Erythroblast (primary cell): ENCODE results near the gene STRIP1.

ENCODE experiments used
- GATA1 ChIP-seq: IDR thresholded peaks from 2 replicates; pipeline ENCODE4 v1.6.1; 2011; ENCODE audit warnings: low read depth, mild to moderate bottlenecking, control low read depth, low read length, moderate library complexity
- POLR2A ChIP-seq: IDR thresholded peaks from 2 replicates; pipeline ENCODE4 v1.6.1; 2011; ENCODE audit warnings: mild to moderate bottlenecking, low read length

DNA sequence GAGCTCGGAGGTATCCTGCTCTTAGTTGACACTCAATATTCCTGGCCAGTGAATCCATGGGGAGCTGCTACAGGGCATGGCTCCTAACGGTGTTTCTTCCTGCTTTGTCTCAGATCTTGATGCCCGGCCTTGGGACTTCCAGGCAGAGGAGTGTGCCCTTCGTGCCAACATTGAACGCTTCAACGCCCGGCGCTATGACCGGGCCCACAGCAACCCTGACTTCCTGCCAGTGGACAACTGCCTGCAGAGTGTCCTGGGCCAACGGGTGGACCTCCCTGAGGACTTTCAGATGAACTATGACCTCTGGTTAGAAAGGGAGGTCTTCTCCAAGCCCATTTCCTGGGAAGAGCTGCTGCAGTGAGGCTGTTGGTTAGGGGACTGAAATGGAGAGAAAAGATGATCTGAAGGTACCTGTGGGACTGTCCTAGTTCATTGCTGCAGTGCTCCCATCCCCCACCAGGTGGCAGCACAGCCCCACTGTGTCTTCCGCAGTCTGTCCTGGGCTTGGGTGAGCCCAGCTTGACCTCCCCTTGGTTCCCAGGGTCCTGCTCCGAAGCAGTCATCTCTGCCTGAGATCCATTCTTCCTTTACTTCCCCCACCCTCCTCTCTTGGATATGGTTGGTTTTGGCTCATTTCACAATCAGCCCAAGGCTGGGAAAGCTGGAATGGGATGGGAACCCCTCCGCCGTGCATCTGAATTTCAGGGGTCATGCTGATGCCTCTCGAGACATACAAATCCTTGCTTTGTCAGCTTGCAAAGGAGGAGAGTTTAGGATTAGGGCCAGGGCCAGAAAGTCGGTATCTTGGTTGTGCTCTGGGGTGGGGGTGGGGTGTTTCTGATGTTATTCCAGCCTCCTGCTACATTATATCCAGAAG, 19.4 kb downstream of the STRIP1 start:
- TF ChIP-seq POLR2A (no peak), GATA1 (no peak)
